Measurements from ENCODE around the gene MGMT.

MGMT gene

DNA sequence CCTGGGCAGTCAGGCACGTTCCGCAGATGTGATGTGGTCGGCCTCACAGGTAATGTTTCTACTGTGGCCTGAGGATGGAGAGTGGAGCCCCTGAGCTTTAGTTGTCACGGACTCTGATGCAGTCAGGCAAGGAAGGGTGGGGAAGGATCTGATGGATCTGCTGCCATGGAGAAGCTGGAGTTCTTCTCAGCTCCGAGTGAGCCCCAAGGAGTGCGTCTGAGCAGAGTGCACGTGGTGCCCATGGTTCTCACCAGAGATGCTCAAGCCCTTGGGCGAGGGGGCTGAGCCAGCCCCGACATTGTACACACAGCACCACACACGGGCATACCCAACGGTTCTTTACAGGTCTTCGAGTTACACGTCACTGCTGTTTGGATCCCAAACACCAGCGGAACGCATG is 304.5 kb downstream of the MGMT start:
- H3K27ac ChIP-seq = no peak overlapping the region
- TF ChIP-seq ZFX (IDR thresholded peaks at IDR 0.05; ENCODE audit: borderline replicate concordance) = no peak
- TF ChIP-seq, protein P1, sequence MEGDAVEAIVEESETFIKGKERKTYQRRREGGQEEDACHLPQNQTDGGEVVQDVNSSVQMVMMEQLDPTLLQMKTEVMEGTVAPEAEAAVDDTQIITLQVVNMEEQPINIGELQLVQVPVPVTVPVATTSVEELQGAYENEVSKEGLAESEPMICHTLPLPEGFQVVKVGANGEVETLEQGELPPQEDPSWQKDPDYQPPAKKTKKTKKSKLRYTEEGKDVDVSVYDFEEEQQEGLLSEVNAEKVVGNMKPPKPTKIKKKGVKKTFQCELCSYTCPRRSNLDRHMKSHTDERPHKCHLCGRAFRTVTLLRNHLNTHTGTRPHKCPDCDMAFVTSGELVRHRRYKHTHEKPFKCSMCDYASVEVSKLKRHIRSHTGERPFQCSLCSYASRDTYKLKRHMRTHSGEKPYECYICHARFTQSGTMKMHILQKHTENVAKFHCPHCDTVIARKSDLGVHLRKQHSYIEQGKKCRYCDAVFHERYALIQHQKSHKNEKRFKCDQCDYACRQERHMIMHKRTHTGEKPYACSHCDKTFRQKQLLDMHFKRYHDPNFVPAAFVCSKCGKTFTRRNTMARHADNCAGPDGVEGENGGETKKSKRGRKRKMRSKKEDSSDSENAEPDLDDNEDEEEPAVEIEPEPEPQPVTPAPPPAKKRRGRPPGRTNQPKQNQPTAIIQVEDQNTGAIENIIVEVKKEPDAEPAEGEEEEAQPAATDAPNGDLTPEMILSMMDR (IDR thresholded peaks at IDR 0.05) = no peak

DNA sequence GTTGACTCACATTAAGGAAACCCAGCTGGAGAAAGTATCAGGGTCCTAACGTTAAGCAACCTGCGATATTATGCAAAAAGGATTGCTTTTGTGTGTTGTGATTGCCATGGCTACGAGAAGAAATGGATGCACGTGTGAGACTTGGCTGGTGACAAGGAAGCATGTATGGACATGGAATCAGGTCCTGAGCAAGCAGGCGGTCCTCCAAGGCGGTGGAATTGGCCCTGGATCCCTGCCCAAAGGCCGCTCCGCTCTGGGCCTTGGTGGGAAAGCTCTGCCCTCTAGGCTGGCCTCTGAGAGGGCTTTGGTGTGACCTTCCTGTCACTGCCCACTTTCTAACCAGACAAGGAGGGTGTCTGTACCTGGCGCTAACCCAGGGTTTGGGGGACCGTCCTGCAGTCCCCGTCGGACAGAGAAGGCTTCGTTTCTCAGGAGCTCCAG is 305.0 kb downstream of the MGMT start:
- H3K27ac ChIP-seq = no peak overlapping the region
- TF ChIP-seq, protein P1 (IDR thresholded peaks at IDR 0.05) = no peak
- no peak for TF ChIP-seq ZFX (IDR thresholded peaks at IDR 0.05; ENCODE audit: borderline replicate concordance)

- no peak for TF ChIP-seq ZFX (IDR thresholded peaks at IDR 0.05; ENCODE audit: borderline replicate concordance)
- TF ChIP-seq, protein P1 (IDR thresholded peaks at IDR 0.05) = no peak
- H3K27ac ChIP-seq = no peak overlapping the region
These were observed 305.7 kb downstream of the MGMT start for GRCh38 chr10:129772468-129773358.

- TF ChIP-seq ZFX (IDR thresholded peaks at IDR 0.05; ENCODE audit: borderline replicate concordance) = no peak
- TF ChIP-seq, protein P1 (IDR thresholded peaks at IDR 0.05) = no peak
- no peak overlapping the region for H3K27ac ChIP-seq
These were observed 306.4 kb downstream of the MGMT start for GRCh38 chr10:129773359-129773990.

DNA sequence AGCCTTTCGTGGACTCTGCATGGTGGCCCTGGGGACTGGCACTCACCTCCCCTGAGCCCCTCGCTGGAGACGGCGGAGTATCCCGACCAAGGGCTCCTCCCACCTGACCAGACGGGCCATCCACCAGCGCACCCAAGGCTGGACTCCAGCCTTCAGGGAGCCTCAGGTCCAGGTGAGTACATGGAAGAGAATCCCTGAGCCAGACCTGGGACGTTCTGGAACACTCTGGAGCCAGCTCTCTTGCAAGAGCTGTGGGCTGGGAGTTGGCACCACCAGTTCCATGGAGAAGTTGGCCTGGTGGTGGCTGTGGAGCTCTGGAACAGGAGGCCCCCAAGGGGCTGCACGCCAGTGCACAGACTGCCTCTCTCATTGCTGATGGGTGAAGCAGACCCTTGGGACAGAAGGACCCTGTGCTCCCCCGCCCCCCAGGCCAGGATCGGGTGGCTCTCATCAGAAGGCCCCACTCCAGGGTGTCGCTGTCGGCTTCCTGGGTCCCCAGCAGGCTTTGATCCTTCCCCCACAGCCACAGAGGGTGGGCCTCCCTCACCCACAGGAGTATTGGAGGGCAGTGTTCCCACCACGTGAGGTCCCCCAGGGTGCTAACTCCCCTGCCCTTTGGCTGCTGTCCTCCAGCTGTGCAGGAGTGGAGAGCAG is 307.2 kb downstream of the MGMT start:
- TF ChIP-seq ZFX (IDR thresholded peaks at IDR 0.05; ENCODE audit: borderline replicate concordance) = no peak
- TF ChIP-seq, protein P1 (IDR thresholded peaks at IDR 0.05) = no peak
- H3K27ac ChIP-seq = no peak overlapping the region

DNA sequence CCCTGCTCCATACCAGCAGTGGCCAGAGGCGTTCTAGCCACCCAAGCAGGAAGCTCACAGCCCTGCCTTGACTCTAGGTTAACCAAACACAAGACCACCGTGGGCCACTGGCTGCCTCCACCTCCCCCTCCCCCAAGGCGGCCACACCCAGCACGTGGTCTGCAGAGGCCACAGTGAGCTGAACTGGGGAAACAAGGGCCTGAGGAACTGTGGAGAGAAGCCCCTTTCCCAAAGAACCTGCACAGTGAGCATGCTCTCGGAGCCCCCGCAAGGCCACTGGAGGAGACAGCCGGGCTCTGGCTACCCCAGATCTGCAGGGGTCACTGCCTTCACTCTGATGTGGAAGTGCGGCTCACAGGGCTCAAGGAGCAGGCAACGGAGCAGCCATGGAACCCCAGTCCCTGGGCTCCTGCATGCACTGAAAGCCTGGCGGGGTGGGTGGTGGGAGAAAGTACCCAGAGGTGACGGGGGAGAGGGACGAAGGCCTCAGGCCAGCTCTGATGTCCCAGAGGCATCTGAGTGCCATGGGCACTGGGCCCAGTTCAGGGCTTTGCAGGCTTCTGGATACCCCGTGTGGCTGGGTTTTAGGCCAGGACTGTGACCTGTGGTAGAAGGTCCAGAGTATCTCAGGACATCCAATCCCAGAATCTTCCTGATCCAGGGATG is 307.8 kb downstream of the MGMT start:
- no peak for TF ChIP-seq ZFX (IDR thresholded peaks at IDR 0.05; ENCODE audit: borderline replicate concordance)
- no peak overlapping the region for H3K27ac ChIP-seq

DNA sequence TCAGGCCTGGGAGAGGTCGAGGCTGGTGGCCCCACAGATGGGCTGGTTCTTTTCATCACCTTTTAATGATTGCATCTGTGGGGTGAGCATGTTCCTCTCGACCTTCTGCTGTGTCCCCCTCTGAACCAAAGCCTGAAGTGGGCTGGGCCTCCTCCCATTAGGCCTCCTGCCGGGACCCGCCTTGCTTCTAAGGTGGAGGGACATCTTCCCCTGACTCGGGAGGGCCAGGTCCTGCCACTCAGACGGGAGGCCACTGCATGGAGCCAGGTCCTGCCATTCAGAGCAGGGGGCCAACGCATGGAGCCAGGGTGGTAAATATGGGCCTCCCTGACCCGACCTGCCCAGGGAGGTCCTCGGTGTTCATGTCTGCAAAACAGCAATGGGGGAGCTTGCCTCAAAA is 308.6 kb downstream of the MGMT start:
- no peak overlapping the region for H3K27ac ChIP-seq

More for the DNA sequence above, 308.6 kb downstream of the MGMT start:
- TF ChIP-seq, protein P1 (IDR thresholded peaks at IDR 0.05) = no peak
- no peak for TF ChIP-seq ZFX (IDR thresholded peaks at IDR 0.05; ENCODE audit: borderline replicate concordance)

Data from 22Rv1 (cell line).